ENCODE data around the gene ITIH3.

Gene ITIH3

DNA sequence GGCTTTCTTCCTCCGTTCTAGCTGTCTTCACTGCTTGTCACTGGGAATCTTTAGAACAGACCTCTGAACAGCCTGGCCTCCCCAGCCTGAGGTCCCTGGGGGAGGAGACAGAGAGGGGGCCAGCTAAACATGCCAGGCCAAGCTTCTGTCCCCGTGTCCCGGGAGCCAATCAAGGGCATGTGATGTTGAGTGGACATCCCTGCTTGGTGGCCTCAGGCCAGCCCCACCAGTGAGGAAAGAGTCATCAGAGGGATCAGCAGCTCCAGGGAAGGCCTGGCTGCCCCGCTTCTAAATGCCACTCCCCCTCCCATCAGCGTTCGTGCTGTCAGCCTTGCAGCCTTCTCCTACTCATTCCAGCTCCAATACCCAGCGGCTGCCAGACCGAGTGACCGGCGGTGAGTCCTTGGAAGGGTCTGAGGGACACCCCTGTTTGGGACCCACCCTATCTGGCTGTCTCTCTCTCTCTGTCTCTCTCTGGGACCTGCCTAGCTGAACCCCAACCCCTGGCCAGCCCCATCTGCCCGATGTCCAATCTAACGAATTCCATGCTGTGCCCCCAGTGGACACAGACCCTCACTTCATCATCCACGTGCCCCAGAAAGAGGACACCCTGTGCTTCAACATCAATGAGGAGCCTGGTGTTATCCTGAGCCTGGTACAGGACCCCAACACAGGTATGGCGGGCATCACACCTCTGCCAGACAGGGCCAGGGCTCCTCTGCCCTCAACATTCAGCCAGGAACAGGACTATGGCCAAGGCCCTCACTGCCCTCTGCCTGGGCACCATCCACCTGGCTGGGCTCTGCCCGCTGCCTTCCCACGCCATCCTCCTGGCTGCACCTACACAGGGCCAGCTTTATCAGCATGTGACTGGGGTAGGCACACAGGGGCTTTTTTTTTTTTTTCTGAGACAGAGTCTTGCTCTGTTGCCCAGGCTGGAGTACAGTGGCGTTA lies 6.6 kb upstream of the ITIH3 start:
- TF ChIP-seq, protein P1, sequence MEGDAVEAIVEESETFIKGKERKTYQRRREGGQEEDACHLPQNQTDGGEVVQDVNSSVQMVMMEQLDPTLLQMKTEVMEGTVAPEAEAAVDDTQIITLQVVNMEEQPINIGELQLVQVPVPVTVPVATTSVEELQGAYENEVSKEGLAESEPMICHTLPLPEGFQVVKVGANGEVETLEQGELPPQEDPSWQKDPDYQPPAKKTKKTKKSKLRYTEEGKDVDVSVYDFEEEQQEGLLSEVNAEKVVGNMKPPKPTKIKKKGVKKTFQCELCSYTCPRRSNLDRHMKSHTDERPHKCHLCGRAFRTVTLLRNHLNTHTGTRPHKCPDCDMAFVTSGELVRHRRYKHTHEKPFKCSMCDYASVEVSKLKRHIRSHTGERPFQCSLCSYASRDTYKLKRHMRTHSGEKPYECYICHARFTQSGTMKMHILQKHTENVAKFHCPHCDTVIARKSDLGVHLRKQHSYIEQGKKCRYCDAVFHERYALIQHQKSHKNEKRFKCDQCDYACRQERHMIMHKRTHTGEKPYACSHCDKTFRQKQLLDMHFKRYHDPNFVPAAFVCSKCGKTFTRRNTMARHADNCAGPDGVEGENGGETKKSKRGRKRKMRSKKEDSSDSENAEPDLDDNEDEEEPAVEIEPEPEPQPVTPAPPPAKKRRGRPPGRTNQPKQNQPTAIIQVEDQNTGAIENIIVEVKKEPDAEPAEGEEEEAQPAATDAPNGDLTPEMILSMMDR (IDR thresholded peaks at IDR 0.05; ENCODE audit: low read depth, low read length): no peak
- no peak for DNase-seq (ENCODE audit: extremely low read depth, low read depth)

DNA sequence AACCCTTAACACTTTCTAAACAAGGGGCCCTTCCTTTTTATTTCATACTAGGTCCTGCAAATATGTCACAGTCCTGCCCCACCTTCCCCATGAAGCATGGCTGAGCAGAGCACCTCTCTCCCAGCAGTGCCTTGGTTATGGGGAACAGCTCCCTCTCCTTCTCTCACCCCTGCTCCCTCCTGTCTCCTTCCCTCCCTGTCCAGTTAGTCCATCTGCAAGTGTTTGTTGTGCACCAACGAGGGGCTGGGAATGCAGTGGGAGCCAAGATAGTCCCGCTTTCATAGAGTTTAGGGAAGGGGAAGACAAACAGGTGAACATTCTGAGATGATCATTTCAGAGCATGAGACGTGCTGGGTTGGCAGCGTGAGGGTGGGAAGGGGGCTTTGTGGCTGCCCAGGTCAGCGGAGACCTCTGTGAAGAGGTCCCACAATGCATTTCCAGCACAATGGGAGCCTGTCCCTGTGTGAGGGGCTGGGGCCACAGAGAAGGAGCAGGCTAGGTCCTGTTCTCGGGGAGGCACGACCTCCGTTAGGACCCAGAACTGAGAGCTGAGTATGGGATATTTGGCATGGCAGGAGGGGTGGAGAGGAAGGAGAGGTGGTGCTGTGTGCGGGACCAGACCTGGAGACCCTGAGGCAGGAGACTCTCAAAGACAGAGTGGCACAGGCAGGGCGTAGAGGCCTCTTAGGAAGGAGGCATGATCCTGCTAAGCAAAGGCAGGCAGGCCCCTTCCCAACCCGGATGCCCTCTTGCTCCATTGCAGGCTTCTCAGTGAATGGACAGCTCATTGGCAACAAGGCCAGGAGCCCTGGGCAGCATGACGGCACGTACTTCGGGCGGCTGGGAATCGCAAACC lies 5.5 kb upstream of the ITIH3 start:
- TF ChIP-seq, protein P1 (IDR thresholded peaks at IDR 0.05; ENCODE audit: low read depth, low read length): no peak
- no peak for DNase-seq (ENCODE audit: extremely low read depth, low read depth)

DNA sequence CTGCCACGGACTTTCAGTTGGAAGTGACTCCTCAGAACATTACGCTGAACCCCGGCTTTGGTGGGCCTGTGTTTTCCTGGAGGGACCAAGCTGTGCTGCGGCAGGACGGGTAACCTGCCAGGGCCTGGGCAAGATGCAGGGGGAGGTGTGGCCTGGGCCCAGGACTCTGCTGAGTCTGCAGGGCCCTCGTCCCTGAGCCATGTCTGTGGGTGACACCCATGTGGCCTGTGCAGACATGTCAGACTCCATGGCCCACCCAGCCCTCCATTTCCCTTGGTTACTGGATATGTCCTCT lies 4.9 kb upstream of the ITIH3 start:
- DNase-seq (ENCODE audit: extremely low read depth, low read depth): no peak
- TF ChIP-seq, protein P1 (IDR thresholded peaks at IDR 0.05; ENCODE audit: low read depth, low read length): no peak

DNA sequence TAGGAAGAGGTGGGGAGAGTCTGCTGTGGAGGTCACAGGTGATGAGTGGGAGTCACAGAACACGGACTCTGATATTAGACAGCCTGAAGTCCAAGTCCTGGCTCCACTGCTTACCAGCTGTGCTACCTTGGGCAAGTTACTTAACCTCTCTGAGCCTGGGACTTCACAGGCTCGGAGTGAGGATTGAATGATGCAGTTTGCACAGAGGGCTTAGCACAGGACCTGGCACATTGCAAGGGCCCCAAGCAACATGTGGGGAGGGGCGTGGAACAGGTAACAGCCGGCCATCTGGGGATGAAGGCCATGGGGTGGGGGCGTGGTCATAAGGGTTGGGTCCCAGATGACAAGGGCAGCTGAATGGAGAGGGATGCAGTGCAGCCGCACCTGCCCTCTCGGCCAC lies 4.3 kb upstream of the ITIH3 start:
- TF ChIP-seq, protein P1 (IDR thresholded peaks at IDR 0.05; ENCODE audit: low read depth, low read length): no peak
- DNase-seq (ENCODE audit: extremely low read depth, low read depth): no peak

DNA sequence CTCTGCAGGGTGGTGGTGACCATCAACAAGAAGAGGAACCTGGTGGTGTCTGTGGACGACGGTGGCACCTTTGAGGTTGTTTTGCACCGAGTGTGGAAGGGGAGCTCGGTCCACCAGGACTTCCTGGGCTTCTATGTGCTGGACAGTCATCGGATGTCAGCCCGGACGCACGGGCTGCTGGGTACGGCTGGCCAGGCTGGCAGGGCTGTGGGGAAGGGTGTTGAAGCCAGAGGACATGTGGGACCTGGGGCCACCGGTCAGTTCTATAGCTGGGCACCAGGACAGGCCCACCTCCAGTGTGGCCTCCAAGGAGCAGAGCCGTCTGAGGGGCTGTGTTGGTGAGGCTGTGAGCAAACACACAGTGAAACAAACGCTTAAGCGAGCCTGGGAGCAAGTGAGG lies 3.9 kb upstream of the ITIH3 start:
- TF ChIP-seq, protein P1 (IDR thresholded peaks at IDR 0.05; ENCODE audit: low read depth, low read length): no peak
- no peak for DNase-seq (ENCODE audit: extremely low read depth, low read depth)

DNA sequence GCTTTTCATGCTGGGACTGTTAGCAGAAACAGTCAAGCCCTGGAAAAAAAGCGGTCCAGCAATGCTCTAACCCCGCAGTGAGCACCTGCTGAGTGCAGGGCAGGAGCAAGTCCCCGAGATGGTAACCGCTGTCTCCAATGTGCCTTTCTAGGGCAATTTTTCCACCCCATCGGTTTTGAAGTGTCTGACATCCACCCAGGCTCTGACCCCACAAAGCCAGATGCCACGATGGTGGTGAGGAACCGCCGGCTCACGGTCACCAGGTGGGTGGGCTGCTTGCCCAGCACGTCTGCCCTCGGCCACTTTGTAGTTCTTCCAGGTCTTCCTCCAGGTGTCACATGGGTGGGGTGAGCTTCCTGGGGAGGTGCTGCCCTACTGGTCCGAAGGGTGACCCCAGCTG lies 3.2 kb upstream of the ITIH3 start:
- DNase-seq (ENCODE audit: extremely low read depth, low read depth): no peak
- TF ChIP-seq, protein P1 (IDR thresholded peaks at IDR 0.05; ENCODE audit: low read depth, low read length): no peak

DNA sequence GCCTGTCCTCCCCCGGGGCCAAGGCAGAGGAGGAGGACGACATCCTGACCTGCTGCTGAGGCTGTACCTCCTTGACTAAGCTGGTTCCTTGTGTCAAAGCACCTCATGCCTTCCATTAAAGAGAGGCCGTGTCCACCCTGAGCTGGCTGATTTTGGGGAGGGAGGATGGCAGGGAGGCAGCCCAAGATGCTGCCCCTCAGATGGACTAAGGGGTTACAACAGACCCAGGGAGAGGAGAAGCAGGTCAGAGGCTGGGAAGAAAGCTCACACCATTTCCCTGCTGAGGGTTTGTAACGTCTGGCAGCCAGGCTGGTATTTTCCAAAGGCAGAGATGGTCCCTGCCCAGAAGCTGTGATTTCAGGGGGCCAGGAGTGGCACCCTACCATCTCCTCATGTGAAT lies 2.7 kb upstream of the ITIH3 start:
- DNase-seq (ENCODE audit: extremely low read depth, low read depth): no peak
- TF ChIP-seq, protein P1 (IDR thresholded peaks at IDR 0.05; ENCODE audit: low read depth, low read length): no peak
